HG03103 (cell line): ENCODE results near the gene PTMS.

ENCODE experiments used
- ATAC-seq: cut with Tn5 transposase; IDR thresholded peaks from one replicate; pipeline ENCODE4 v1.9.1; 2021; ENCODE audit warnings: low read depth; ENCODE audit not compliant: unreplicated experiment

The PTMS gene

GRCh38 chr12:6771509-6772330 is 5.6 kb downstream of the PTMS start:
- ATAC-seq = no peak

GRCh38 chr12:6772331-6772695 is 6.2 kb downstream of the PTMS start, which contains the start of gene LAG3:
LAG3 (plus strand) TSS chr12:6772520; CDS start chr12:6772853, 333 bp downstream.
- no peak for ATAC-seq

- ATAC-seq = no peak
Measured at GRCh38 chr12:6772726-6773589, 6.8 kb downstream of the PTMS start.

GRCh38 chr12:6773590-6774351 is 7.6 kb downstream of the PTMS start:
- ATAC-seq = no peak

DNA sequence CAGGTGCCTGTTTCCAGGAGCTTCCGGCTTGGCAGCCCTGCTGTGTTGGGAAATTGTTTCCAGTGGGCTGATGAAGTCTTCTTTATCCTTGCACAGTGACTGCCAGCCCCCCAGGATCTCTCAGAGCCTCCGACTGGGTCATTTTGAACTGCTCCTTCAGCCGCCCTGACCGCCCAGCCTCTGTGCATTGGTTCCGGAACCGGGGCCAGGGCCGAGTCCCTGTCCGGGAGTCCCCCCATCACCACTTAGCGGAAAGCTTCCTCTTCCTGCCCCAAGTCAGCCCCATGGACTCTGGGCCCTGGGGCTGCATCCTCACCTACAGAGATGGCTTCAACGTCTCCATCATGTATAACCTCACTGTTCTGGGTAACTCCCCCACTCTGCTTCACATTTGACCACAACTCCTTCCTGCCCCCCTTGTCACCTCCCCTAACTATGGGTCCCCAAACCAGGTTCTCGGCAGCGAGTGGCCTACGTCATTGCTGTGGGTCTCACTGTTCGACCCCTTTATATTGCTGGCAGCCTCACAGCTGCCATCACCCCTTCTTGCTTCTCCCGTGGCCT is 8.4 kb downstream of the PTMS start:
- no peak for ATAC-seq

DNA sequence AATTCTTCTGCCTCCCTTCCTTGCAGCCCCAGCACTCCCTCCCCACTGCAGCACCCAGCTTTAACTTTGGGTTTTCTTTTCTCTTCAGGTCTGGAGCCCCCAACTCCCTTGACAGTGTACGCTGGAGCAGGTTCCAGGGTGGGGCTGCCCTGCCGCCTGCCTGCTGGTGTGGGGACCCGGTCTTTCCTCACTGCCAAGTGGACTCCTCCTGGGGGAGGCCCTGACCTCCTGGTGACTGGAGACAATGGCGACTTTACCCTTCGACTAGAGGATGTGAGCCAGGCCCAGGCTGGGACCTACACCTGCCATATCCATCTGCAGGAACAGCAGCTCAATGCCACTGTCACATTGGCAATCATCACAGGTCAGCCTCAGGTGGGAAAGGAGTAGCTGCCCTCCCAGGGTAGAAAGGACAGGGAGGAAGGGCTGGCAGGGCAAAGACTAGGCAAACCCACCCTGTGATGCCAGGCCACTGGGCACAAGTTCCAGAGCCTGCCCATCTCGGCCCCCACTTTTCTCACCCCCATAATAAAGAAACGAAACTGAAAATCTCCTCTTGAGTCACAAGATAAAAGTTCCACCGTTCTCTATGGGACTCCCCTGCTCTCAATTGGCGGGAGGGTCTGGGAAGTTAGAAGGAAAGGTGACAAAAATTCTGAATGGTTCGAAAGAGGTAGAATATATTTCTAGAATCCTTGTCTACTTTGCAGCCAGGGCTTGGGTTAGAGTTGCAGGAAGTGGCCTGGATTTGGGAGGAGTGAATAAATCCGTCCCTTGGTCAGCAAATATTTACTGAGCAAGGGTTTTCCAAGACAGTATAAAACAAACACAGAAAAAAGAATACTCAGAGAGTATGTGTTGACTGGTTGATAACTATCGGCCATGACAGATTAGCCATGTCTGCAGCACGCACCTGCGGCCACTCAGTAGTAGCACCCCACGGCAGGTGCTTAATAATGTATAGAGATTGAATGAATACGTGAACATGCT is 9.3 kb downstream of the PTMS start:
- ATAC-seq = no peak

- no peak for ATAC-seq
Measured at GRCh38 chr12:6777386-6777785, 11.2 kb downstream of the PTMS start.

- no peak for ATAC-seq
Measured at GRCh38 chr12:6778217-6778573, 12.0 kb downstream of the PTMS start.

GRCh38 chr12:6778574-6779550 is 12.7 kb downstream of the PTMS start:
- peak; percentile 71 for ATAC-seq

GRCh38 chr12:6779708-6780432 is 13.7 kb downstream of the PTMS start:
- no peak for ATAC-seq

- no peak for ATAC-seq
Measured at GRCh38 chr12:6780573-6780972, 14.4 kb downstream of the PTMS start.

- no peak for ATAC-seq
Measured at GRCh38 chr12:6782119-6782518, 16.0 kb downstream of the PTMS start.

DNA sequence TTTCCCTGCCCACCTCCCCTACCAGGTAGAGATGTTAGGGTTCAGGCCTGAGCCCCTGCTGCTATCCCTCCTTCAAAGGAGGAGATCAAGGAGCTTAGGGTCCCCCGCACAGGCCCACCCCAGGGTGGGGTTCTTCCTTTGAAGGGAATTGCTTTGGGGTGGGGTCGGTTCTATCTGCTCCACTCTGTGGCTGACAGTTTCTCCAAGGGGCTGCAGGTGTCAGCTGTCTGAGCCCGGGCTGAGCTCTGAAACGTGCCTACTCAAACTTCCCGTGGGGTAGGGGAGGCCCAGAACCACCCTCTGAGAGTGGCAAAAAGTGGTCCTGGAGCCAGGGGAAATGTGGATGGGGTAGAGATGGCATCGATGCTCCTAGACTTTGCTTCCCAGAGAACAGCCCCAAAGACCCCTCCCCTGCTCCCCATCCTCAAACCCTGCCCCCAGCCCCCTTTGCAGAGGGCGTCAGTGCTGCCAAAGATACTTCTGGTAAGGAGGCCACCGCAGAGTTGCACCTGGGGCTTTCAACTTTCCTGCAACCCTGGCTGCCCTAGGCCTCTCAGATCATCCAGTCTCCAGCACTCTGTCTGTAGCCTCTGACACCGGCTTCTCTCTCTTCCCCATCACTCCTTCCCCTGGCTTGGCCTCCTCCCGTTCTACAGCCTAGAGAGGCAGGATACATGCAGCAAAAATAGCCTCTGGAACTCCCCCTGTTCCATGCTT is 16.8 kb downstream of the PTMS start:
- ATAC-seq = no peak

- no peak for ATAC-seq
Measured at GRCh38 chr12:6783828-6784227, 17.7 kb downstream of the PTMS start.

DNA sequence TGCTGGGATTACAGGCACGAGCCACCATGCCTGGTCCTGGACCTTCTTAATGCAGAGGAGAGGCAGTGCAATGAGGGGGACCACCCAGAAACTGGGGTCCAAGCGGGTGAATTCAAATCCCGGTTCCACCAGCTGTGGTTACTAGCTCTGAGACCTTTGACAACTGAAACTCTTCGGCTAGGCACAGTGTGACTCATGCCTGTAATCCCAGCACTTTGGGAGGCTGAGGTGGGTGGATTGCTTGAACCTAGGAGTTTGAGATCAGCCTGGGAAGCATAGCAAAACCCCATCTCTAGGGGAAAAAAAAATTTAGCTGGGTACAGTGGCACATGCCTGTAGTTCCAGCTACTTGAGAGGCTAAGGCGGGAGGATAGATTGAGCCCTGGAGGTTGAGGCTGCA is 18.1 kb downstream of the PTMS start:
- ATAC-seq = no peak

GRCh38 chr12:6784761-6785160 is 18.6 kb downstream of the PTMS start:
- no peak for ATAC-seq
